Ishikawa (cell line): ENCODE measurements around the gene FGFR3.

Experiments
- CEBPB ChIP-seq: IDR thresholded peaks from 2 replicates; pipeline ENCODE4 v1.6.1; 2012
- CREB1 ChIP-seq: IDR thresholded peaks from 2 replicates; pipeline ENCODE4 v1.6.1; 2012; ENCODE audit warnings: low read depth
- EGR1 ChIP-seq: IDR thresholded peaks from 2 replicates; pipeline ENCODE4 v1.6.1; 2012
- MAX ChIP-seq: IDR thresholded peaks from 2 replicates; pipeline ENCODE4 v1.6.1; 2012
- NFIC ChIP-seq: IDR thresholded peaks from 2 replicates; pipeline ENCODE4 v1.6.1; 2012
- RAD21 ChIP-seq: IDR thresholded peaks from 2 replicates; pipeline ENCODE4 v1.6.1; 2012; ENCODE audit warnings: low read depth
- TAF1 ChIP-seq: IDR thresholded peaks from 2 replicates; pipeline ENCODE4 v1.6.1; 2012; ENCODE audit warnings: low read depth, mild to moderate bottlenecking
- USF1 ChIP-seq: IDR thresholded peaks from 2 replicates; pipeline ENCODE4 v1.6.1; 2012
- TF ChIP-seq, protein P1 (sequence below): IDR thresholded peaks from 2 replicates; pipeline ENCODE4 v1.6.1; 2012; ENCODE audit warnings: low read depth, mild to moderate bottlenecking

DNA sequence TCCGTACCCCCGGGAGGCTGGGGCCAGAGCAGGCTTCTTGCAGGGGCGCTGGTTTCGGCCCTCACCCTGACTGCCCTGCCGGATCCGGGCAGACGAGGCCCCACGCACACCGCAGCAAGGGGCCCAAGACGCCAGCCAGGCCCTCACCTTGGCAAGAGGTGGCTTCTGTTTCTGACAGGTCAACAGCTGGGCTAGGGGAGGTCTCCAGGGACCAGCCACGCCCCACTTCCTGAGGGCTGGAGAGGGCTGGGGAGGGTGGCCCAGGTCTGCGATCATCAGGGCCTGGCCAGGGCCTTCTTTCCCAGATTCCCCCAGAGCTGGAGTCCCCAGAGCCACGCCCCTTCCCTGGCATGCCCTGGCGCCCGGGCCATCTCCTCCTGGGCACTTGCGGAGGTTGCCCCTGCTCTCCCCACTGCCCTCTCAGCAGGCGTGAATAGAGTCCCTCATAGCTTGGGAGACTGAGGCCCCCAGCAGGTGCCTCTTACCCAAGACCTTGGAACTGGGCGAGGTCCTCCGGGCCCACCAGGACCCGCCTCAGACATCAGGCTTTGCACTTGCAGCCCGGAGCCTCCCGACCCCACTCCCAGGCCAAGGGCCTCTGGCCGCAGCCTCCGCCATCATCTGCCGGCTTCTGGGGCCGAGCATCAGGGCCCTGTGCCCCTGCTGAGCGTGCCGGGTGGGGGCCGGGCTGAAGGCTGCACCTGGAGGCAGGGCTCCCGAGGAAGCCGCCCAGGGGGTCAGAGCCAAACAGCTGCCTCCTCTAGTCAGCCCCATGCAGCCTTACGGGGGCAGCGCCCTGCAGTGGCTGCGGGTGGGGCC lies 6.3 kb upstream of the FGFR3 start:
- TF ChIP-seq CREB1 (no peak), TAF1 (no peak), EGR1 (no peak), MAX (no peak), RAD21 (no peak), CEBPB (no peak), USF1 (no peak), NFIC (no peak)
- TF ChIP-seq, protein P1, sequence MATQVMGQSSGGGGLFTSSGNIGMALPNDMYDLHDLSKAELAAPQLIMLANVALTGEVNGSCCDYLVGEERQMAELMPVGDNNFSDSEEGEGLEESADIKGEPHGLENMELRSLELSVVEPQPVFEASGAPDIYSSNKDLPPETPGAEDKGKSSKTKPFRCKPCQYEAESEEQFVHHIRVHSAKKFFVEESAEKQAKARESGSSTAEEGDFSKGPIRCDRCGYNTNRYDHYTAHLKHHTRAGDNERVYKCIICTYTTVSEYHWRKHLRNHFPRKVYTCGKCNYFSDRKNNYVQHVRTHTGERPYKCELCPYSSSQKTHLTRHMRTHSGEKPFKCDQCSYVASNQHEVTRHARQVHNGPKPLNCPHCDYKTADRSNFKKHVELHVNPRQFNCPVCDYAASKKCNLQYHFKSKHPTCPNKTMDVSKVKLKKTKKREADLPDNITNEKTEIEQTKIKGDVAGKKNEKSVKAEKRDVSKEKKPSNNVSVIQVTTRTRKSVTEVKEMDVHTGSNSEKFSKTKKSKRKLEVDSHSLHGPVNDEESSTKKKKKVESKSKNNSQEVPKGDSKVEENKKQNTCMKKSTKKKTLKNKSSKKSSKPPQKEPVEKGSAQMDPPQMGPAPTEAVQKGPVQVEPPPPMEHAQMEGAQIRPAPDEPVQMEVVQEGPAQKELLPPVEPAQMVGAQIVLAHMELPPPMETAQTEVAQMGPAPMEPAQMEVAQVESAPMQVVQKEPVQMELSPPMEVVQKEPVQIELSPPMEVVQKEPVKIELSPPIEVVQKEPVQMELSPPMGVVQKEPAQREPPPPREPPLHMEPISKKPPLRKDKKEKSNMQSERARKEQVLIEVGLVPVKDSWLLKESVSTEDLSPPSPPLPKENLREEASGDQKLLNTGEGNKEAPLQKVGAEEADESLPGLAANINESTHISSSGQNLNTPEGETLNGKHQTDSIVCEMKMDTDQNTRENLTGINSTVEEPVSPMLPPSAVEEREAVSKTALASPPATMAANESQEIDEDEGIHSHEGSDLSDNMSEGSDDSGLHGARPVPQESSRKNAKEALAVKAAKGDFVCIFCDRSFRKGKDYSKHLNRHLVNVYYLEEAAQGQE, result no peak
